Gastrocnemius medialis (tissue), 4 donors: ENCODE data around the gene GNB1. TPM values are rescaled to one million over a fixed set of nuclear protein-coding genes. Genes with fewer than 3 reads are reported as not detected.
"Not testable (repeated sequence)": the region's sequence is repeated elsewhere in the genome, so short reads cannot be mapped to it uniquely, and the experiment has no call there.

Experiments
- ATAC-seq, 2 donors: fragments of 150-250 bp; one replicate each; pipeline ENCODE4 v1.9.1; 2016
- DNase-seq, 2 donors: peaks; one replicate each; pipeline ENCODE4 v3.0.0-alpha.2; 2019
- H3K27ac ChIP-seq, 4 donors: fragments of 200-600 bp; sonication (generic); 1 replicate in 1 of 4; 2 replicates in 3 of 4; pipeline ENCODE4 v1.5.1; 2016 to 2018; ENCODE audit warnings: mild to moderate bottlenecking in 2 of 4, moderate library complexity in 1 of 4
- H3K27me3 ChIP-seq, 3 donors: fragments of 200-600 bp; sonication (generic) in 2 of 3; 1 replicate in 1 of 3; 2 replicates in 2 of 3; pipeline versions ENCODE4 v1.5.1 to v1.6.0; 2016 to 2019; ENCODE audit warnings: mild to moderate bottlenecking in 1 of 3, moderate library complexity in 1 of 3
- H3K36me3 ChIP-seq, 2 donors: fragments of 200-600 bp; sonication (generic) in 1 of 2; one replicate each; pipeline ENCODE4 v1.5.1; 2017 to 2018
- H3K4me1 ChIP-seq, 2 donors: fragments of 200-600 bp; sonication (generic) in 1 of 2; one replicate each; pipeline ENCODE4 v1.5.1; 2016 to 2017; ENCODE audit warnings: mild to moderate bottlenecking in 2 of 2
- H3K4me3 ChIP-seq, 4 donors: fragments of 200-600 bp; sonication (generic) in 3 of 4; 1 replicate in 1 of 4; 2 replicates in 3 of 4; pipeline ENCODE4 v1.5.1; 2016 to 2019; ENCODE audit warnings: mild to moderate bottlenecking in 2 of 4
- H3K9me3 ChIP-seq, 3 donors: fragments of 200-600 bp; sonication (generic) in 2 of 3; 1 replicate in 1 of 3; 2 replicates in 2 of 3; pipeline ENCODE4 v1.5.1; 2016 to 2019
- CTCF ChIP-seq, 5 experiments: fragments of 450-650 bp in 3 of 5; fragments of 200-600 bp in 2 of 5; sonication (generic) in 2 of 5; IDR thresholded peaks in 4 of 5; conservative IDR thresholded peaks in 1 of 5; 1 replicate in 4 of 5; 2 replicates in 1 of 5; pipeline ENCODE4 v1.5.1; 2016 to 2019; ENCODE audit warnings: antibody characterized with exemption in 5 of 5, mild to moderate bottlenecking in 3 of 5, moderate library complexity in 3 of 5
- POLR2A ChIP-seq, 2 donors: fragments of 450-650 bp; IDR thresholded peaks; one replicate each; pipeline ENCODE4 v1.6.1; 2017; ENCODE audit warnings: antibody characterized with exemption in 2 of 2, mild to moderate bottlenecking in 2 of 2, moderate library complexity in 2 of 2
- in situ Hi-C, 4 donors: fragments of 200-750 bp; cut with MboI; loops; one replicate each; pipeline versions ENCODE4 v1.15.0 to v1.8.0; 2017; ENCODE audit warnings: low sequenced_read_pairs in 4 of 4
- intact Hi-C: fragments of 100-400 bp; cut with DNase I; formaldehyde crosslinking; loops from one replicate; pipeline ENCODE4 v1.15.1; 2023; ENCODE audit warnings: low total_unique reads
- total RNA-seq, 4 donors: library from RNA; depleted of rRNA; stranded (reverse); fragments of >200 nt; gene quantifications; one replicate each; pipeline versions ENCODE4 v1.1.0 to v1.2.3, GENCODE V29; 2016

Gene GNB1
- total RNA-seq, 4 donors from 2014 or later, result 29.9 to 44.1 (median 37.2) TPM

GRCh38 chr1:1889090-1889750 is 1.7 kb downstream of the GNB1 start:
- intact Hi-C loops, result no loop called here
- DNase-seq (no peak), ATAC-seq (no peak)
- no peaks in the 10 kb centered on the region for H3K36me3 ChIP-seq
- H3K27me3 ChIP-seq, result no peaks in the 10 kb centered on the region
- H3K27ac ChIP-seq, result peak overlapping the region; percentile 57 to 97 (median 82)
- TF ChIP-seq CTCF (IDR thresholded peaks at IDR 0.05 in 4 of 5, conservative IDR thresholded peaks at IDR 0.05 in 1 of 5), result no peak
- TF ChIP-seq POLR2A (IDR thresholded peaks at IDR 0.05), result no peak
- H3K4me1 ChIP-seq, result peaks cover 40 to 52% of the 10 kb centered on the region in 2 donors
- peak overlapping the region; percentile 69 to 82 (median 78) for H3K4me3 ChIP-seq
- in situ Hi-C loops, result loop anchor here in 2 of 4 donors (10.0 to 25.0 kb wide), 2 partner anchors 104 to 127 kb away; no protein-coding TSS in a partner anchor
- H3K9me3 ChIP-seq, result no peaks in the 10 kb centered on the region

GRCh38 chr1:1883890-1884289 is 7.0 kb downstream of the GNB1 start:
- peaks cover 31 to 65% of the 10 kb centered on the region in 2 donors for H3K4me1 ChIP-seq
- intact Hi-C loops, result not testable (repeated sequence)

GRCh38 chr1:1883092-1883873 is 7.6 kb downstream of the GNB1 start:
- H3K36me3 ChIP-seq, result no peaks in the 10 kb centered on the region
- H3K27ac ChIP-seq, result peak overlapping the region in 2 of 4 donors; percentile 4 to 17
- H3K27me3 ChIP-seq, result no peaks in the 10 kb centered on the region
- H3K9me3 ChIP-seq, result no peaks in the 10 kb centered on the region
- H3K4me3 ChIP-seq, result no peak overlapping the region
- TF ChIP-seq POLR2A (IDR thresholded peaks at IDR 0.05), result no peak
- TF ChIP-seq CTCF (IDR thresholded peaks at IDR 0.05 in 4 of 5, conservative IDR thresholded peaks at IDR 0.05 in 1 of 5), result no peak
- no peak for DNase-seq
- in situ Hi-C loops, result loop anchor here in 2 of 4 donors (10.0 to 25.0 kb wide), 2 partner anchors 98 to 121 kb away; no protein-coding TSS in a partner anchor
- no peak for ATAC-seq
- intact Hi-C loops, result no loop called here
- H3K4me1 ChIP-seq, result peaks cover 25 to 65% of the 10 kb centered on the region in 2 donors

More at GRCh38 chr1:1883890-1884289, 7.0 kb downstream of the GNB1 start:
- in situ Hi-C loops, result loop anchor here in 2 of 4 donors (10.0 to 25.0 kb wide), 2 partner anchors 99 to 122 kb away; no protein-coding TSS in a partner anchor
- H3K27me3 ChIP-seq, H3K4me3 ChIP-seq, ATAC-seq, H3K36me3 ChIP-seq, H3K27ac ChIP-seq, DNase-seq, H3K9me3 ChIP-seq: not testable (repeated sequence)

- Histone ChIP-seq H3K9me3 (no peaks in the 10 kb centered on the region), H3K27ac (no peak overlapping the region), H3K4me3 (no peak overlapping the region), H3K4me1 (peaks cover 18 to 56% of the 10 kb centered on the region in 2 donors), H3K27me3 (no peaks in the 10 kb centered on the region), H3K36me3 (no peaks in the 10 kb centered on the region)
- intact Hi-C loops (no loop called here), in situ Hi-C loops (loop anchor here in 2 of 4 donors (10.0 to 25.0 kb wide), 2 partner anchors 97 to 119 kb away; no protein-coding TSS in a partner anchor)
- DNase-seq, result no peak
- TF ChIP-seq POLR2A (IDR thresholded peaks at IDR 0.05) (no peak), CTCF (IDR thresholded peaks at IDR 0.05 in 4 of 5, conservative IDR thresholded peaks at IDR 0.05 in 1 of 5) (no peak)
- ATAC-seq, result no peak
Observed at GRCh38 chr1:1881727-1882126, 9.2 kb downstream of the GNB1 start.
